ENCODE data around the gene GPR3. TPM values are rescaled to one million over a fixed set of nuclear protein-coding genes. Genes with fewer than 3 reads are reported as not detected.
"Not testable (repeated sequence)": the region's sequence is repeated elsewhere in the genome, so short reads cannot be mapped to it uniquely, and the experiment has no call there.

The GPR3 gene
- polyA plus RNA-seq, 4 donors, result 0.88 to 1.2 (median 1.0) TPM

DNA sequence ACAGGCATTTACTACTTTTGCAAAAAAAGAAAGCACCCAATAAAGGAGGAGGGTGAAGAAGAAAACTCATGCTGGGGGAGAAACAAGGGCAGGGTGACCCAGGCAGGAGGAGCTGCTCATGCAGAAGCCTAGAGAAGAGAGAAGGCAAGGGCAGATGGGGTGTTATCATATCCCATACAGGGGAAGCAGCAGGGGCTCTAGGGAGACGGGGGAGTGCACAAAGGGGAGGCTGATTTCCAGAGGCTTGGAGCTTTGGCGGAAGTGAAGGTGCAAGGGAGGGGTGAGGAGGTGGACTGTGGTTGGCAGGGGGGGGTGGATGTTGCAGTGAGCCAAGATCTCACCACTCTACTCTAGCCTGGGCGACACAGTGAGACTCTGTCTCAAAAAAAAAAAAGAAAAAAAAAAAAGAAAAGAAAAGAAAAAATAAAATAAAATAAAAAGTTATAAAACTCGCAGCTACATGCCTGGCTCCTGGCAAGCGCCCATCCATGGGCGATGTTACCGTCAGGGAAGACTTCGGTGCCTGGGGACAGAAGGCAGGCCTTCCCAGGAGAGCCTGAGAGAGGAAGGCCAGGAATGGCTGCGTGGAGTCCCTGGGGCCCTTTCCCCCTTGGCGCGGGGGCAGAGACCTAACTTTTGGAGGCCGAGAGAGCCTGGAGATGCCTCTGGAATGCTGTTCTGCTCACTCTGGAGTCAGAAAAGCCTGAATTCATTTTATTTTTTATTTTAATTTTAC, 14.5 kb upstream of the GPR3 start:
- no peak for DNase-seq (ENCODE audit: low read depth in 4 of 4, low spot score in 2 of 4)

DNA sequence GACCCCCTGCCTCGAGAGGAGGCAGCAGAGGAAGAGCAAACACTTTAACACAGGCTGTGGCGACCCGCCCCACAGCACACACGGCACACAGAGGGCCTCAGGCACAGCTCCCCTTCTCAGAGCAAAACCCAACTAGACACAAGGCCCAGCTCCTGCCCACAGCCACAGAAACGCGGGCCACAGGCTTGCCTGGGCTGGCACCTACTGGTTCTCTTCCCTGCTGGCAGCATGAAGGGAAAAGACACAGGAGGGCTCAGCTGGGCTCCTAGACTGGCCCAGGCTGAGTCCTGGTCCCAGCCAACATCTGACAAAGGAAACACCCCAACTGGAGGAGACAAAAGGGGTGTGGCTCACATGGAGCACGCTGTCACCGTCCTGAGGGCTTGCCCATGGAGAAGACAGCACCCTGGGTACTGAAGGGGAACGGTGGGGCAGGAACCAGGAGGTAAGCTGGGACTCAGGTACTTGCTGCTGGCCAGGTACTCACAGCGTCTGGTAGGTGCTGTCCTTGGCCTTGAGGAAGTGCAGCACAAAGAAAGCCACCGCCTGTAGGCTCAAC, 12.8 kb upstream of the GPR3 start:
- DNase-seq (ENCODE audit: low read depth in 4 of 4, low spot score in 2 of 4), result no peak

DNA sequence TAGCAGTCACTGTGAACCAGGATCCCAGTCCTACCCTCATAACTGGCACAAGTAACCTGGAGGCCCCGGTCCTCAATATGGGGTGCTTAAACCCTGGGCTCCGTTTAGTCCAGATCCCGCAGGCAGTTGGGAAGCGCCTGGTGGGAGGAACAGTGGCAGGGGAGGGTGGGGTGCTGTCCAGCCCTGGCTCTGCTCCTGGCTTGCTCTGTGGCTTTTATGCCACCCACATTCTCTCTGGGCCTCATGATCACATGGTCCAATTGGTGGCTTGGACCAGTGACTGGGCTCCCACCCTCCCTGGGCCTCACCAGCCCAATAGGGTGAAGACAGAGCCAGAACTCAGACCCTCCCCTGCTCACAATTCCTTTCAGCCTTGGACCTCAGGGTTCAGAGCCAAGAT, 12.2 kb upstream of the GPR3 start:
- DNase-seq (ENCODE audit: low read depth in 4 of 4, low spot score in 2 of 4), result no peak

DNA sequence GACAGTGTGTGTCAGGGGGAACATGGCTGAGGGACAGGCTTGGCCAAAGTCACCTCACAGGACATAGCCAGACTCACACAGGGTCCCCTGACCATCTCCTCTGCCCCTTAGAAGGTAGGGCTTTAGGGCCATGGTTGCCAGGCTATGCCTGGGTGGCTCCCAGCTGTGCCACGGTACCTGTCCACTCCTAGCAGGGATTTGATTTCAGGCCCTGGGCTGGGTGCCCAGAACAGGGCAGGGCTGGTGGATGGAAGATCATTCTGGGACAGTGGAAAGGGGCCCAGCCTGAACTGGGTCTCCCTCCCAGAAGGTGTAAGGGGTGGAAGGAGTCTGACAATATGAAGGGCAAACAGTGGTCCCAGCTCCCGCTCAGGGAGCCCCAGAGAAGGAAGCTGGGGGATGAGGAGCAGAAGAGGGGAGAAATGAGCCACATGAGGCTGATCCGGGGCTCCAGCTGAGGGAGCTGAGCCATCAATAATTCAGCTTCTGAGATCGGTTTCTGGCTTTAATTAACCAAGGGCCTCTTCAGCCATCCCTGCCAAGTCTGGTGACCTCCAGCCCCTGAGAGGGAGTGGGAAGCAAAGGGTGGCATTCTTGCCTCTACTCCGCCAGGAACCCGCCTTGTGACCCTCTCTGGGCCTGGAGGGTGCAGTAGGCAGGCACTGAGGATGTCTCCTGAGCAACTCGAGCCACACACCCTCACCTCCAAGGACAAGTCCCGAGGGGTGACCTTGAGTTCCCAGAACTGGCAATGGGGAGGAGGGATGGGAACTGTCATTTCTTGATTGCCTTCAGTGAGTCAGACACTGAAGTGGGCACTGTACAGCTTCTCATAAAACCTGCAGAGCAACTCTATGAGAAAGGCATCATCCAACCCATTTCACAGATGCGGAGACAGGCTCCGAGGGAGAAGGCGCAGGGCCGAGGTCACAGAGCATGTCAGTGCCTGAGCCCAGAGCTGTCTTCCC, 11.4 kb upstream of the GPR3 start:
- no peak for DNase-seq (ENCODE audit: low read depth in 4 of 4, low spot score in 2 of 4)

DNA sequence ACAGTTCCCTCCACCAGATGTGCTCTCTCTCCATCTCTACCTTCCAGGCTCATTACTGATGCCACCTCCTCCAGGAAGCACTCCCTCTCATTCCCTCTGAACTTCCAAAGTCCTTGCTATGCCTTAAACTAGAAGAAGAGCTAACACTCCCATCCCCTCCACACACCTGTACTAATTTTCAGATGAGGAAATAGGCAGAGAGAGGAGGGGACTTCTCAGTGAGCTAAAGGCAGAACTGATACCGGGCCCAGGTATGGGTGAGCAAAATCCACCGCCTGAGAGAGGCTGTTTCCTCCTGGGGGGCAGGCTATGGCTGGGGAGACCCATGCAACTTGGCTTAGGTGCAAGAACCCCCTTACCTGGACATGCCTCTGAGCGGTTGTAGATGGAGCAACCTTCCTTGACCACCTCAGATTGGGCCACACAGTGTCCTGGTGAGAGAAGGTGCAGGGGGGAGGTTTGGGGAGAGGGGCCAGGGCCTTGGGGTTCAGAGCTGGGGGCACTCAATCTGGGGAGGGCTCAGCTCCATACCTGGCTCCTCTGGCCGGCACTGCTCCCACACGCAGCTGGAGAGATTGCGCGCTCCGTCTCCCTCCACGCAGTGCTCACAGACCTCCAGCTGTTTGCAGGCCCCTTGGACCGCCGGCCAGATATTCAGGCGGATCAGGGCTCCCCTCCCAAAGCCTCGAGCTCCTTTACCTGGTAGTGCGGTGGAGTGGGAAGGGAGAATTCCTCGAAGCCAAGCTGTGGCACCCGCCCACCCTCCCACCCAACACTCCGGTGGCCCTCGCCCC, 10.3 kb upstream of the GPR3 start:
- DNase-seq (ENCODE audit: low read depth in 4 of 4, low spot score in 2 of 4), result no peak

DNA sequence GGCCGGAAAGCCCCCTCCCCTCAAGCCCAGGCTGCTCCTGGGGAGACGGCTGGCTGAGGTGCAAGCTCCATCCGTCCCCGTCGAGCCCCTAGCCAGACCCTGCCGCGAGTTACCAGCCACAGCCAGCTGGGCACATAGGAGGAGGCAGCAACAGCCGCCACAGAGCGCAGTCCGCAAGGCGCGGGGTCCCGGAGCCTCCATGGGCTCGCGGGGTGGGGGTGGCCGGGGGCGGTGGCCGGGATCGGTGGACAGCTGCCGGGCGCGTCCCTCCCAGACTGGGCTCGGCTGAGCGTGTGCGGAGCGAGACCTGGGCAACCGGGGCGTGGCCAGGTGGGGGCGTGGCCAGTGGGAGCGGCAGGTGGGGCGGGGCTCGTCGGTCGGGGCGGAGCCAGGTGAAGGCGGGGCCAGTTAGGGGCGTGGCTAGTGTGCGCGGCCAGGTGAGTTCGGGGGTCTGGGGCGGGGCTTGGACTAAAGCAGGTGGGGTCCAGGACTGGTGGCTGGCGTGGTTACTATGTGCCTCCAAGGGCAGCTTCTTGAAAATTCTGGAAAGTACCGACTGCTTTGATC, 9.3 kb upstream of the GPR3 start, which contains the start of gene CD164L2:
CD164L2 (minus strand) TSS at position 295 of the 567 bp plus-strand sequence; CDS start at position 201, 94 bp downstream.
- no peak for DNase-seq (ENCODE audit: low read depth in 4 of 4, low spot score in 2 of 4)

DNA sequence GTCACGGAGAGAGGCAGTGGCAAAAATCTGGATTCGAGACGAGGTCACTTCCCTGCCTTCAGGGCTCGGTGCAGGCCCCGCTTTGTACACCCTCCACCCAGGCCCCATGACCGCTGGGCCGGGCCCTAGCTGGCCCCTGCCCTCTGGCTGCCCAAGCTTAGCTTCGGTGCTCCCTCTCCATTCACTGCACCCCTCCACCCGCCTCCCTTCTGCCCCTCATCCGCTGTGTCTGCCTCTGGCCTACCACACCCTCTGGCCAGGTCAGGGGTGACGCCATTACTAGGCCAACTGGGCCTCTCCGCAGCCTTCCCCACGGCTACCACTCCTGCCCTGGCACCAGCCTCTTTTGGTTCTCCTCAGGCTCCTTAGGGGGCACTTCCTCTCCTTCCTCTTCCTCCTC, 8.8 kb upstream of the GPR3 start:
- DNase-seq (ENCODE audit: low read depth in 4 of 4, low spot score in 2 of 4), result no peak

DNA sequence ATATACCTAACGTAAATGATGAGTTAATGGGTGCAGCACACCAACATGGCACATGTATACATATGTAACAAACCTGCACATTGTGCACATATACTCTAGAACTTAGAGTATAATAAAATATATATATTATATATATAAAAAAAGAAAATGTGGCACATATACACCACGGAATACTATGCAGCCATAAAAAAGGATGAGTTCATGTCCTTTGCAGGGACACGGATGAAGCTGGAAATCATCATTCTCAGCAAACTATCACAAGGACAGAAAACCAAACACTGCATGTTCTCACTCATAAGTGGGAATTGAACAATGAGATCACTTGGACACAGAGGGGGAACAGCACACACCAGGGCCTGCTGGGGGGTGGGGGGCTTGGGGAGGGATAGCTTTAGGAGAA, 7.6 kb upstream of the GPR3 start:
- DNase-seq (ENCODE audit: low read depth in 4 of 4, low spot score in 2 of 4), result not testable (repeated sequence)

DNA sequence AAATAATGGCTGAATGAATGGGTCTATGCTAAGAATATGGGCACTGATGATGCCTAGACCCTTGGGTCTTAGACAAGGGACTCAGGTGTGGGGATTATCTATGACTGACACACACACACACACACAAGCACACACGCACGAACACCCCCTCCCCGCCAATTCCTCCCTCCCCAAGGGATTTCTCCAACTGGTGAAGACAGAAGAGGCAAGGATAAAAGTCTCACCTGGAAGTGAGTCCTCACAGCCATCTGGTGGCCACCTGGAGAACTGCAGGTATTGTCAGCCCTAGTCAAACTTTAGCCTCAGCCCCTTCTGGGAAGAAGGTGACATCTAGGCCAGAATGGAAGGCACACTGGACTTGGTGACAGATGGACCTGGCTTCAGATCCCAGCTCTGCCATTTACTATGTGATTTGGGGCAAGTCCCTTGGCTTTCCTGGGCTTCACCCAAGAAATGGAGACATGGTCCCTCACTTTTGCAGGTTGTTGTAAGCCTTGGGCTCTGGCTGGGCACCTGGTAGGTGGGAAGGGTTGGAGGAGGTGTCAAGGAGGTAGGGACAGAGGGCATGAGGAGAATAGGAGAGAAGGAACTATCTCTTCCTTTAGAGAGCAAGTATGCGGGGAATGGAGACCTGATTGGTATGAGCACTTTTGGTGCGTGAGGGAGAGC, 4.0 kb upstream of the GPR3 start:
- no peak for DNase-seq (ENCODE audit: low read depth in 4 of 4, low spot score in 2 of 4)

DNA sequence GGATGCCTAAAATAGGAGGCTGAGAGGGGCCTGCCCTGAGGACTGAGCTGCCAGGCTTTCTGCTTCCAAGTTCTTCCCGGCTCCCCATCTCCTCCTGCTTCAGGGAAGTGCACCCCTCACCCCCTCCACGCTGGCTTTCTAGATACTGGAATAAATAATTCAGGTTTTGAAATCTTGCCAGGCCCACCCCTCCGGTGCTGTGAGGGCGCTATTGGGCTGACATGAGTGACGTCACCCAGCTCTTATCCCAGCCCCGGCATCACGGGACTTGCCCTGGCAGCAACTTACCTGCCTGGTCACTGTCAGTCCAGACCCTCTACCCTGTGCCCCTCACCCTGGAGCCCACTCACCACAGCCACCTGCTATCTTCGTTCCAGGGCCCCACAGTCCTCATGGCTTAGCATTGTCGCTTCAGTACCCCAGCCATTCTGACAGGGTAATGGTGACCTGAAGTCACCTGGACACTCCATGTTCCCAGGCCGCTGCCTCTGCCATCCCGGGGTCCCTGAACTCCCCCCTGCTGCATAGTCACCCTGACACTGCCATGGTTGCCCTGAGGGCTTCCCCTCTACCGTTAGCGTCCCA, 819 bp upstream of the GPR3 start:
- DNase-seq (ENCODE audit: low read depth in 4 of 4, low spot score in 2 of 4), result no peak

DNA sequence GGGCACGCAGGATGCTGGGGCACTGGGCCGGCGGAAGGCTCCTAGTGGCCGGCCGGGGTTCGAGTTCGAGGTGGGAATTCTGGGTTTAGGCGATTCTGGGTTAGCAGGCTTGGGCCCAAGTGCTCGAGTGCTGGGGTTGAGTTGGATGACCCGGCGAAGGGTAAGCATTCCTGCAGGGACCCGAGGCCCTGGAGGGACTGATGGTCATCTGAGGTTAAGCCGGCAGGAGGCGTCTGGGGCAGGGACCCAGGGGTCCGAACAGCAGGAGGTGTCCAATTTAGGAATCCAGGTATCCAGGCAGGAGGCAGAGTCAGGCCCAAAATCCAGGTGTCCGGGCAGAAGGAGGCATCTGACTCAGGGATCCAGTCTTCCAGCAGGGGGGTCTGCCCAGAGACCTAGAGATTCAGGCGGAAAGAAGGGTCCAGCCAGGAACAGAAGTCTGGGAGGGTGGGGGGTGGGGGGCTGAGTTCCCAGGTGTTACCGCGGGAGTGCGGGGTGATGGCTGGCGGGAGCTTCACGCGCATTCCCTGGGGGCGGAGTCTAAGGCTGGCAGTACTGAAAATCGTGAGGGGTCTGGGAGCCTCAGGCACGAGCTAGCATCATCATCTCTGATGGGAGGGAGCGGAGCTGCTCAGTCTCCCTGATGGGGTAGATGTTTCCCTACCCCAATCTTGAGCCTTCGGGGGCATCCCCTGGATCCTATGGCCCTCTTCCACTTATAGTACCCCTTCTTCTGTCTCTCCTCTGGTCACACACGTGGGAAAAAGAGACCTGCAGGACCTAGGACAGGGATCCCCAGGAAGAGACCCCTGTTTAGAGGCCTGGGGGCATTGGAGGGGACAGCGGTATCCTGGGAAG, 585 bp downstream of the GPR3 start:
- no peak for DNase-seq (ENCODE audit: low read depth in 4 of 4, low spot score in 2 of 4)

DNA sequence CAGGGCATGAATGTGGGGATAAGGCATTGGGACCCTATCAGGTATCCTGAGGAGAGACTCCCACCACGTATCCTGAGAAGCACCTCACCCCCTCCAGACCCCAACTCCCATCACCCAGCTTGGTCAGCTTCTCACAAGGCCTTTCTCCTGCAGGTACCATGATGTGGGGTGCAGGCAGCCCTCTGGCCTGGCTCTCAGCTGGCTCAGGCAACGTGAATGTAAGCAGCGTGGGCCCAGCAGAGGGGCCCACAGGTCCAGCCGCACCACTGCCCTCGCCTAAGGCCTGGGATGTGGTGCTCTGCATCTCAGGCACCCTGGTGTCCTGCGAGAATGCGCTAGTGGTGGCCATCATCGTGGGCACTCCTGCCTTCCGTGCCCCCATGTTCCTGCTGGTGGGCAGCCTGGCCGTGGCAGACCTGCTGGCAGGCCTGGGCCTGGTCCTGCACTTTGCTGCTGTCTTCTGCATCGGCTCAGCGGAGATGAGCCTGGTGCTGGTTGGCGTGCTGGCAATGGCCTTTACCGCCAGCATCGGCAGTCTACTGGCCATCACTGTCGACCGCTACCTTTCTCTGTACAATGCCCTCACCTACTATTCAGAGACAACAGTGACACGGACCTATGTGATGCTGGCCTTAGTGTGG, 1.3 kb downstream of the GPR3 start:
- DNase-seq (ENCODE audit: low read depth in 4 of 4, low spot score in 2 of 4), result no peak

DNA sequence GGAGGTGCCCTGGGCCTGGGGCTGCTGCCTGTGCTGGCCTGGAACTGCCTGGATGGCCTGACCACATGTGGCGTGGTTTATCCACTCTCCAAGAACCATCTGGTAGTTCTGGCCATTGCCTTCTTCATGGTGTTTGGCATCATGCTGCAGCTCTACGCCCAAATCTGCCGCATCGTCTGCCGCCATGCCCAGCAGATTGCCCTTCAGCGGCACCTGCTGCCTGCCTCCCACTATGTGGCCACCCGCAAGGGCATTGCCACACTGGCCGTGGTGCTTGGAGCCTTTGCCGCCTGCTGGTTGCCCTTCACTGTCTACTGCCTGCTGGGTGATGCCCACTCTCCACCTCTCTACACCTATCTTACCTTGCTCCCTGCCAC, 1.8 kb downstream of the GPR3 start:
- DNase-seq (ENCODE audit: low read depth in 4 of 4, low spot score in 2 of 4), result no peak

DNA sequence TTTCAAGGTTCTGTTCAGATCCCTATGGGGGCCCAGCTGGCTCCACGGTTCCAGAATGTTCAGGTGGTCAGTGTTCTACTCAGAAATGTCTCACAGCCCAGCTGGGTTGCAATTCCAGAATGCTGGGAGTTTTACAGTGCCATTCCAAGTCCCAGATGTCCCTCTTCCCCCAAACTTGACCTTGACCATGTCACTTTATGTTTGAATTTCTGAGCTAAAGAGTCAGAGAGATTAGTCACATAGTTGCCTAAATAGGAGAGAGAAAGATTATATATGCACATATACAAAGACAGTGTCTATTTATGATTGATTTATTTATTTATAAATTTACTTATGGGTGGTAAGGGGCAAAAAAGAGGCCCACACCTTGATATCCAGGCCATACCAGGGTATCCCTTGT, 2.5 kb downstream of the GPR3 start:
- no peak for DNase-seq (ENCODE audit: low read depth in 4 of 4, low spot score in 2 of 4)

DNA sequence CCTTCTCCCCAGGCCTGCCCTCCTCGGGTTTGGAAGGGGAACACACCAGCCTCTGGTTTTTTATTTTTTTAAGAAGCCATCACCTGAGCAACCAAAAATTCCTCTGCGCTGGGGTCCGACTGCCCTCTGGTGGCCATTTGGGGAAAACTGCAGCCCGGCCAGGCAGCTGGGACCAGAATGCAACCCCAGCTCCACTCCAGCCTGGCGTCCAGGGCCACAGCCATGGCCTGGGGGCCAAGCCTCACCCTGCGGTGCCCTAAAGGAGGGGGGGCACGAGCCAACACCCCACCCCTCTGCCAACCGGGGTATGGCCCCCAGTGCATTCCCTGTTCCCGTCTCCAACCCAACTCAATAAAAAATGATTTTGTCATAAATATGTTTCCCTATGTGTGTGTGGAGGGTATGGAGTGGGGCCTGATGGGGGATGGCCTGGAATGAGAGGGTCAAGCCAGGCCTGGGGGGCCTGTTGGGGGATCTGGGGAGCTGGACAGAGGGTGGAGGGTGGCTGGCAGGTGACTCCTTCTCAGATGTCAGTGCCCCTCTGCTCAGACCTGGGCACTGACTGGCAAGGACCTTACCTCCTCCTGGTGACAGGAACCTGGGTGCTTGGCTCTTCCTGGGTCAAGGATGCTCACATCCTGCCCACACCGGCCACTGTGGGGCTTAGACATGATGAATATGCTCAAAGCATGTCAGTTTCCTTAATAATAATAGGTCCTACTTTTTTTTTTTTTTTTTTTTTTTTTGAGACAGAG, 3.2 kb downstream of the GPR3 start:
- no peak for DNase-seq (ENCODE audit: low read depth in 4 of 4, low spot score in 2 of 4)

DNA sequence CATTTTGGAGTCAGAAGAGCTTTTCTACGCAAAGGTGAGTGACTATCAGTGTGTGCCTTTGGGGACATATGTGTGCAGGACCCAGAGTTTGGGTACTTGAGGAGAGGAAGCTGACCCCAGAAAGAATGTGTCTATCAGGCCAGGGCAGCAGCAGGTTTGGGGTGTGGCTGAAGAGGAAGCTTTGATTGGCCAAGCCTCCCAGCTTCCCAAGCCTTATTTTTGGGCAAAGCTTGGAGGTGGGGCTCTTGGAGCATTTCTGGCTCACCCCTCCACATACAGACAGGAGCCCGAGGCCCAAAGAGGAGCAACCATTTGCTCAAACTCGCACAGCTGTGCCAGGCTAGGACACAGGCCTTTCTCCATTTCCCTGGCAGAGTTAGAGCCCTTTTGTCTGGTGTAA, 4.7 kb downstream of the GPR3 start:
- DNase-seq (ENCODE audit: low read depth in 4 of 4, low spot score in 2 of 4), result no peak

DNA sequence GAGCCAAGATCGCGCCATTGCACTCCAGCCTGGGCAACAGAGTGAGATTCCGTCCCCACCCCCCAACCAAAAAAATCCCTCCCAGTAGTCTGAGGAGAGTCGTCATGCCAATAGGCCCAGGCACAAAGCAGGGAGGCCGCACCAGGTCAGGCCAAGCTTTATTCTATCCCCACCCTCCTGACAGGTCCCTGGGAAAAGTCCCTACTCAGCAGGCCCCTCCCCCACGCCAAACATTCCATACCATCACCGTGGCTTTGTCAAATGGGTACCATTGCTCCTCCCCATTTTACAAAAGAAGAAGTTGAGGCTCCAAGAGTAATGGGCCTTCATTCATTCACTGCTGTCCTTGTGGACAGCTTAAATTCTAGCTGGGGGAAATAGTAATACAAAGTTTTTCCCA, 5.3 kb downstream of the GPR3 start:
- DNase-seq (ENCODE audit: low read depth in 4 of 4, low spot score in 2 of 4), result no peak

All from left renal cortex interstitium (tissue), 4 donors.